ENCODE data around the gene TRNP1. TPM values are rescaled to one million over a fixed set of nuclear protein-coding genes. Genes with fewer than 3 reads are reported as not detected.

Gene TRNP1
- total and polyA plus RNA-seq, 2 of the 4 experiments (the other 2 are of a cell fraction) = 63.3 to 91.6 TPM

DNA sequence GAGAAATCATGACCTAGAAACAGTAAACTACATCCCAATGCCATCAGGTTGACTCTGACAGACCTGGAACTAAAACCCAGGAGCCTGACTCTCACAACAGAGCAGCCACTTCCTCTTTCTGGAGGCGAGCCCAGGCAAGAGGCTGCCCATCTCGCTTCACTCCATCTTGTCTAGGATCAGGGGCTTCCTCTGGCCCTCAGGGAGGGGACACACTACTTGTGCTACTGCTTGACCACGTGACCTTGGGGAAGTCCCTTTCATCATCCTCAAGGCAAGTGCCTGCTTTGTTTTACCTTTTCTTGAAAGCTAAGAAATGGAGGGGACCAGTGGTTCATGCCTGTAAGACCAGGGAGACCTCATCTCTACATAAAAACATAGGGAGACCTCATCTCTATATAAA is 21.8 kb downstream of the TRNP1 start:
- H3K27ac ChIP-seq (ENCODE audit: insufficient read depth, low read length) = no peak overlapping the region
- ChIA-PET POLR2A (ENCODE audit: unreplicated experiment) (no interaction called here), CTCF (no interaction called here)
- H3K36me3 ChIP-seq (ENCODE audit: control insufficient read depth, insufficient read depth, low read length) = no peaks in the 10 kb centered on the region
- H2AK5ac ChIP-seq (ENCODE audit: low read depth, low read length) = peak overlapping the region; percentile 51
- in situ Hi-C loops (cut with MboI; ENCODE audit: low sequenced_read_pairs) = no loop called here
- dilution Hi-C loops (cut with HindIII; ENCODE audit: low sequenced_read_pairs, unreplicated experiment) = no loop called here
- H3K79me1 ChIP-seq (ENCODE audit: low read depth in 1 of 2, low read length in 2 of 2) = peaks cover 3 to 20% of the 10 kb centered on the region in 2 experiments; a peak in 3 of 4 replicates
- H3K4ac ChIP-seq (ENCODE audit: low read depth, low read length) = no peak overlapping the region
- H3K4me1 ChIP-seq (ENCODE audit: control insufficient read depth, insufficient read depth, low read length) = peaks cover 17% of the 10 kb centered on the region
- H2AK9ac ChIP-seq (replicated peaks; ENCODE audit: low read depth, low read length, poor library complexity) = no peak overlapping the region
- no peak overlapping the region for H3K4me2 ChIP-seq (ENCODE audit: low read depth, low read length)
- H4K91ac ChIP-seq (ENCODE audit: insufficient read depth, low read depth, low read length) = peak overlapping the region; percentile 8; the same call in 1 of the 2 replicates
- peaks cover 5% of the 10 kb centered on the region; the same call in 1 of the 2 replicates for H4K20me1 ChIP-seq (ENCODE audit: insufficient read depth, low read length)
- intact Hi-C loops (cut with micrococcal nuclease) = no loop called here
- no TSS peak for BruUV-seq (replicated peaks)
- H2AFZ ChIP-seq (replicated peaks; ENCODE audit: low read length, poor library complexity) = peak overlapping the region; percentile 34
- H2BK20ac ChIP-seq (ENCODE audit: low read depth, low read length) = no peak overlapping the region
- no peak overlapping the region for H3K4me3 ChIP-seq (ENCODE audit: insufficient read depth, low read depth, low read length)
- WGBS, 2 experiments (ENCODE audit: extremely low coverage in 2 of 2, insufficient read length in 1 of 2) = no CpG with 5 or more reads among the region's 3 CpGs
- H2BK5ac ChIP-seq (ENCODE audit: low read depth, low read length, poor library complexity, severe bottlenecking) = no peak overlapping the region
- no peak for TF ChIP-seq RCOR1 (IDR thresholded peaks at IDR 0.05; ENCODE audit: insufficient replicate concordance, low read length)
- no peak for TF ChIP-seq RFX5 (IDR thresholded peaks at IDR 0.05; ENCODE audit: low read depth, low read length)
- TF ChIP-seq, protein P1, sequence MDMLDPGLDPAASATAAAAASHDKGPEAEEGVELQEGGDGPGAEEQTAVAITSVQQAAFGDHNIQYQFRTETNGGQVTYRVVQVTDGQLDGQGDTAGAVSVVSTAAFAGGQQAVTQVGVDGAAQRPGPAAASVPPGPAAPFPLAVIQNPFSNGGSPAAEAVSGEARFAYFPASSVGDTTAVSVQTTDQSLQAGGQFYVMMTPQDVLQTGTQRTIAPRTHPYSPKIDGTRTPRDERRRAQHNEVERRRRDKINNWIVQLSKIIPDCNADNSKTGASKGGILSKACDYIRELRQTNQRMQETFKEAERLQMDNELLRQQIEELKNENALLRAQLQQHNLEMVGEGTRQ (IDR thresholded peaks at IDR 0.05; ENCODE audit: low read depth, low read length) = no peak
- TF ChIP-seq MAFK (IDR thresholded peaks at IDR 0.05; ENCODE audit: low read depth, low read length) = no peak
- no peak for TF ChIP-seq NFE2L2 (IDR thresholded peaks at IDR 0.05; ENCODE audit: low read depth, low read length)
- TF ChIP-seq POLR2A (IDR thresholded peaks at IDR 0.05; ENCODE audit: low read depth, low read length) = no peak
- no peak overlapping the region for H3K56ac ChIP-seq (ENCODE audit: extremely low read depth, insufficient read depth, low read length)
- ATAC-seq (ENCODE audit: low read depth) (no peak), DNase-seq (no peak)
- H3K9me3 ChIP-seq (ENCODE audit: control insufficient read depth, insufficient read depth, low read length) = no peaks in the 10 kb centered on the region
- H2BK120ac ChIP-seq (ENCODE audit: low read depth, low read length) = no peak overlapping the region
- no peak overlapping the region for H3K23ac ChIP-seq (ENCODE audit: low read depth, low read length)
- H3K27me3 ChIP-seq (ENCODE audit: control insufficient read depth, insufficient read depth, low read length) = no peaks in the 10 kb centered on the region
- H3K18ac ChIP-seq (ENCODE audit: low read depth, low read length) = no peak overlapping the region
- no peak overlapping the region for H4K5ac ChIP-seq (ENCODE audit: low read depth, low read length)
- no peak overlapping the region for H2BK15ac ChIP-seq (ENCODE audit: low read depth, low read length)
- peaks cover 8% of the 10 kb centered on the region for H3K9me1 ChIP-seq (ENCODE audit: insufficient read depth, low read length)
- no peak overlapping the region for H4K8ac ChIP-seq (ENCODE audit: low read depth in 2 of 2, low read length in 2 of 2)
- no peak overlapping the region for H3K14ac ChIP-seq (replicated peaks; ENCODE audit: low read depth, low read length)
- no peak overlapping the region for H3K9ac ChIP-seq (ENCODE audit: low read depth, low read length)
